Measurements from ENCODE around the gene SUSD6. TPM values are rescaled to one million over a fixed set of nuclear protein-coding genes. Genes with fewer than 3 reads are reported as not detected.
"Not testable (repeated sequence)": the region's sequence is repeated elsewhere in the genome, so short reads cannot be mapped to it uniquely, and the experiment has no call there.

Gene SUSD6
- total RNA-seq, 1 donor: 17.7 TPM

DNA sequence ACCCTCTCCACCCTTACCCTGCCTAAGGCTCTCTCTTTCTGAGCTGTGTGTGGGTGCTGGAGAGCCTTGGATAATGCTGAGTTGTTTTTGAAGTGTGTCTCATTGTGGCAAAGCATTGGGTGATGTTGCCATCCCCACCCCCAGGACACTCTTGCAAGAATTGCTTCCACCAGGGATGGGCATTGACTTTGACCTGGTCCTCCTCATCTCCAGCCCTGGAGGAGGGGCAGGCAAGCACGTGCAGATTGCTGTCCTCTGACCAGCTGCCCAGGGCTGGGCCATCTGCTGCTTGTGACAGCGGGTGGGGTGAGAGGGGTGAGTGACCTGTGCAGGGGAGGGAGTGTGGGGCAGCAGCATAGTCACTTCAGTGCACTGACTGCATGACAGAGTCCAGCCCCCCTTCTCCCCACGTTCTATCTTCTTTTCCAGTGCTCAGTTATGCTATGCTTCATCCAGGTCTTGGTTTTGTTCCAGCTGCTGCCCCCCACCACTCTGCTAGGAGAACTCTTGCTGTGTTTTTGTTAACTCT is 26.2 kb downstream of the SUSD6 start:
- peaks cover 82% of the 10 kb centered on the region for H4K20me1 ChIP-seq (ENCODE audit: insufficient read depth, low read length)
- no peaks in the 10 kb centered on the region for H3K27me3 ChIP-seq (ENCODE audit: insufficient read depth, low read length)
- no peak for DNase-seq (ENCODE audit: insufficient read length, low spot score, missing footprints)
- H3K79me2 ChIP-seq (ENCODE audit: insufficient read depth, low read length): peaks cover 89% of the 10 kb centered on the region
- TF ChIP-seq, protein P1, sequence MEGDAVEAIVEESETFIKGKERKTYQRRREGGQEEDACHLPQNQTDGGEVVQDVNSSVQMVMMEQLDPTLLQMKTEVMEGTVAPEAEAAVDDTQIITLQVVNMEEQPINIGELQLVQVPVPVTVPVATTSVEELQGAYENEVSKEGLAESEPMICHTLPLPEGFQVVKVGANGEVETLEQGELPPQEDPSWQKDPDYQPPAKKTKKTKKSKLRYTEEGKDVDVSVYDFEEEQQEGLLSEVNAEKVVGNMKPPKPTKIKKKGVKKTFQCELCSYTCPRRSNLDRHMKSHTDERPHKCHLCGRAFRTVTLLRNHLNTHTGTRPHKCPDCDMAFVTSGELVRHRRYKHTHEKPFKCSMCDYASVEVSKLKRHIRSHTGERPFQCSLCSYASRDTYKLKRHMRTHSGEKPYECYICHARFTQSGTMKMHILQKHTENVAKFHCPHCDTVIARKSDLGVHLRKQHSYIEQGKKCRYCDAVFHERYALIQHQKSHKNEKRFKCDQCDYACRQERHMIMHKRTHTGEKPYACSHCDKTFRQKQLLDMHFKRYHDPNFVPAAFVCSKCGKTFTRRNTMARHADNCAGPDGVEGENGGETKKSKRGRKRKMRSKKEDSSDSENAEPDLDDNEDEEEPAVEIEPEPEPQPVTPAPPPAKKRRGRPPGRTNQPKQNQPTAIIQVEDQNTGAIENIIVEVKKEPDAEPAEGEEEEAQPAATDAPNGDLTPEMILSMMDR (IDR thresholded peaks at IDR 0.05; ENCODE audit: extremely low read depth, low read depth, low read length): no peak
- no peak overlapping the region for H2AFZ ChIP-seq (ENCODE audit: low read length)
- no peak overlapping the region for H3K27ac ChIP-seq (ENCODE audit: low read depth, low read length)
- no peak overlapping the region for H3K4me3 ChIP-seq (ENCODE audit: insufficient read depth, low read length)
- peaks cover 28% of the 10 kb centered on the region for H3K4me1 ChIP-seq (ENCODE audit: insufficient read depth, low read length)
- no peak overlapping the region for H3K4me2 ChIP-seq (ENCODE audit: insufficient read depth, low read length)
- H3K36me3 ChIP-seq (ENCODE audit: insufficient read depth, low read length): no peaks in the 10 kb centered on the region
- no peaks in the 10 kb centered on the region for H3K9me3 ChIP-seq (ENCODE audit: low read depth, low read length)

DNA sequence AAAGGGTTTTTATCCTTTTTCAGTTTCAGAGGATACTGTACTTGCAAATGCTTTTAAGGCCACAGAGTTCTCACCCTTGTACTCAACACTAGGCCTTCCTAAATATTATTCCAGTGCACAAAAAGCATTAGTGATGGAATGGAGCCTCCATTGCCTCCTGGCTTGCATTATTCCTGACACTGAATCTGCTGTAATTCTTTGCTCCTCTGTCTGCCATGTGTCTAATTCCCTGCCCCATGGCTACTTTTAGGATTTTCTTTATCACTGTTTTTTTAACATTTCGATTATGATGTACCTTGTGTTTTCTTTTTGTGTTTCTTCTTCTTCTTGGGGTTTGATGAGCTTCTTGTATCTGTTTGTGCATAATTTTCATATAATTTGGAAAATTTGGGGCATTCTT is 29.5 kb downstream of the SUSD6 start:
- Histone ChIP-seq H3K36me3 (ENCODE audit: insufficient read depth, low read length) (no peaks in the 10 kb centered on the region), H3K79me2 (ENCODE audit: insufficient read depth, low read length) (peaks cover 85% of the 10 kb centered on the region), H2AFZ (ENCODE audit: low read length) (no peak overlapping the region), H3K27me3 (ENCODE audit: insufficient read depth, low read length) (no peaks in the 10 kb centered on the region), H3K27ac (ENCODE audit: low read depth, low read length) (no peak overlapping the region), H4K20me1 (ENCODE audit: insufficient read depth, low read length) (peaks cover 76% of the 10 kb centered on the region), H3K9me3 (ENCODE audit: low read depth, low read length) (no peaks in the 10 kb centered on the region), H3K4me3 (ENCODE audit: insufficient read depth, low read length) (no peak overlapping the region), H3K4me1 (ENCODE audit: insufficient read depth, low read length) (peaks cover 31% of the 10 kb centered on the region), H3K4me2 (ENCODE audit: insufficient read depth, low read length) (no peak overlapping the region)
- DNase-seq (ENCODE audit: insufficient read length, low spot score, missing footprints): no peak
- TF ChIP-seq, protein P1 (IDR thresholded peaks at IDR 0.05; ENCODE audit: extremely low read depth, low read depth, low read length): no peak

DNA sequence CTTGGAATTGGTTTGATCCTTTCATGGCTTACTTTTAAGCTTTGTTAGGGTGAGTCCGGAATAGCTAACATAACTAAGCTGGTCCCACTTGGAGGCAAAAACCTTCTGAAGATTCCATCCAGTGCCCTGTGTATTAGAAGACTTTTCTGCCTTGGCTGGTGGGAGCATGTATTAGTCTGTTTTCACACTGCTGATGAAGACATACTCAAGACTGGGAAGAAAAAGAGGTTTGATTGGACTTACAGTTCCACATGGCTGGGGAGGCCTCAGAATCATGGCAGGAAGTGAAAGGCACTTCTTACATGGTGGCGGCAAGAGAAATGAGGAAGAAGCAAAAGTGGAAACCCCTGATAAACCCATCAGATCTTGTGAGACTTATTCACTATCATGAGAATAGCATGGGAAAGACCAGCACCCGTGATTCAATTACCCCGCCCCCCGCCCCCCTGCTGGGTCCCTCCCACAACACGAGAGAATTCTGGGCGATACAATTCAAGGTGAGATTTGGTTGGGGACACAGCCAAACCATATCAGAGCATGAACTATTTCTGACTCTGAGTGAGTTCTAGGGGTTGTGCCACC is 30.9 kb downstream of the SUSD6 start:
- H3K36me3 ChIP-seq (ENCODE audit: insufficient read depth, low read length); H3K4me3 ChIP-seq (ENCODE audit: insufficient read depth, low read length); H3K27me3 ChIP-seq (ENCODE audit: insufficient read depth, low read length); H3K4me2 ChIP-seq (ENCODE audit: insufficient read depth, low read length); H3K9me3 ChIP-seq (ENCODE audit: low read depth, low read length); H3K27ac ChIP-seq (ENCODE audit: low read depth, low read length); H2AFZ ChIP-seq (ENCODE audit: low read length); DNase-seq (ENCODE audit: insufficient read length, low spot score, missing footprints): not testable (repeated sequence)
- Histone ChIP-seq H3K4me1 (ENCODE audit: insufficient read depth, low read length) (peaks cover 26% of the 10 kb centered on the region), H4K20me1 (ENCODE audit: insufficient read depth, low read length) (peaks cover 62% of the 10 kb centered on the region), H3K79me2 (ENCODE audit: insufficient read depth, low read length) (peaks cover 83% of the 10 kb centered on the region)

DNA sequence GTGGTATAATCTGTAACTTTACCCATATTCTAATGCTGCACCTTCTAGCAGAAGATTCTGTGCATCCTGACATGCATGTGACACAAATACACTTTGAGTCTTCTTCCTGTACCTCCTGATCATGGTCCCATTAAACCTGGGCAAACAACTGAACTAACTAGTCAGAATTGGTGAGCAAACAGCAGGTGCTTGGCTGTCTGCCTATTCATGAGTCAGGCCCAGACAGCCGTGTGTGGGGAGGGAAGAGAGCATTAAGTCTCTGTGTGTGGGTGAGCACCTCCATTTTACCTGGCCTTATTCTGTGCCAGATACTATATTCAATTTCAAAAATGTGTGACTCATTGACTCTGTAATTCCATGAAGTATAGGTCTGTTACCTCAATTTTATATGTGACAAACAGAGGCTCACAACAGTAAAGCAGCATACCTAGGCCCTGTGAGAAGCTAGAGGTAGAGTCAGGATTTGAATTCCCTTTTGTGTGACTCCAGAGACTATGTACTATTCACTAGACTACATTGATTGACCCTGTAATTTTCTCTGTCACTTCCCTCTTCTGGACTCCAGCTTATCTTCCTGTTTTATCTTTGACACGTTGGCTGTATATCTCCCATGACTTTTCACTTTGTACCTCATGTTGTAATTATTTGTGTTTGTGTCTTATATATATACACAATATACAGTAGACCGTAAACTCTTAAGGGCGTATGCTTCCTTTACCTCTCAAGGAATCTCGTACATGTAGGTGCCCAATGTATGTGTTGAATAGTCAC is 32.2 kb downstream of the SUSD6 start:
- H3K36me3 ChIP-seq (ENCODE audit: insufficient read depth, low read length): no peaks in the 10 kb centered on the region
- no peak overlapping the region for H2AFZ ChIP-seq (ENCODE audit: low read length)
- peaks cover 80% of the 10 kb centered on the region for H3K79me2 ChIP-seq (ENCODE audit: insufficient read depth, low read length)
- H3K27ac ChIP-seq (ENCODE audit: low read depth, low read length): no peak overlapping the region
- no peaks in the 10 kb centered on the region for H3K27me3 ChIP-seq (ENCODE audit: insufficient read depth, low read length)
- H4K20me1 ChIP-seq (ENCODE audit: insufficient read depth, low read length): peaks cover 56% of the 10 kb centered on the region
- TF ChIP-seq, protein P1 (IDR thresholded peaks at IDR 0.05; ENCODE audit: extremely low read depth, low read depth, low read length): no peak
- H3K4me2 ChIP-seq (ENCODE audit: insufficient read depth, low read length): no peak overlapping the region
- no peaks in the 10 kb centered on the region for H3K9me3 ChIP-seq (ENCODE audit: low read depth, low read length)
- peaks cover 26% of the 10 kb centered on the region for H3K4me1 ChIP-seq (ENCODE audit: insufficient read depth, low read length)
- no peak overlapping the region for H3K4me3 ChIP-seq (ENCODE audit: insufficient read depth, low read length)
- peak; percentile 55 for DNase-seq (ENCODE audit: insufficient read length, low spot score, missing footprints)

Data from osteoblast (primary cell).